A549 (cell line): Measurements from ENCODE around the gene SLC9A6. TPM values are rescaled to one million over a fixed set of nuclear protein-coding genes. Genes with fewer than 3 reads are reported as not detected.

Source experiments
- ATAC-seq, 2 experiments: fragments of 200-7000 bp in 1 of 2; fragments of >200 bp in 1 of 2; cut with Nextera tagmentation in 1 of 2; cut with Tn5 transposase in 1 of 2; 3 replicates each; pipeline versions ENCODE4 v1.8.0 to v1.9.1; 2018 to 2020; ENCODE audit warnings: mild to moderate bottlenecking in 1 of 2, moderate library complexity in 1 of 2
- CTCF ChIA-PET: fragments of 300-600 bp; sonication (Branson Sonifier 250); formaldehyde crosslinking; extraction: SDS; loops from one replicate; lab custom pipeline; 2021; ENCODE audit warnings: antibody characterized with exemption, inconsistent platforms; lab: Yijun Ruan, JAX
- POLR2A ChIA-PET: fragments of 350-600 bp; formaldehyde crosslinking; extraction: SDS; loops from one replicate; lab custom pipeline; 2021; ENCODE audit warnings: antibody characterized with exemption, inconsistent platforms; lab: Yijun Ruan, JAX
- DNase-seq, 2 experiments: peaks; one replicate each; pipeline versions ENCODE4 v3.0.0 to v3.0.0-alpha.2; 2011 to 2016; ENCODE audit warnings: low read depth in 1 of 2, low spot score in 1 of 2
- FAIRE-seq: peaks from 2 replicates; lab custom pipeline; 2011; peaks lifted over from hg19 to GRCh38; lab: Jason Lieb, UNC
- H3K27ac ChIP-seq, 2 experiments: fragments of >200 bp; sonication (Bioruptor Twin); formaldehyde crosslinking; 3 replicates each; pipeline ENCODE4 v1.5.1; 2016 to 2017
- H3K4me1 ChIP-seq: fragments of >200 bp; sonication (Bioruptor Twin); formaldehyde crosslinking; 3 replicates; pipeline ENCODE4 v1.6.1; 2016
- H3K4me2 ChIP-seq: fragments of >200 bp; sonication (Bioruptor Twin); formaldehyde crosslinking; 3 replicates; pipeline ENCODE4 v1.6.1; 2016
- H3K4me3 ChIP-seq: fragments of >200 bp; sonication (Bioruptor Twin); formaldehyde crosslinking; 3 replicates; pipeline ENCODE4 v1.5.1; 2016
- H3K9me3 ChIP-seq: fragments of >200 bp; sonication (Bioruptor Twin); formaldehyde crosslinking; 3 replicates; pipeline ENCODE4 v1.6.1; 2016
- ATOH8 ChIP-seq: fragments of 250-450 bp; sonication (Bioruptor Pico); IDR thresholded peaks from 2 replicates; pipeline ENCODE4 v1.5.0; 2020; ENCODE audit warnings: low read depth, mild to moderate bottlenecking, moderate library complexity
- E2F6 ChIP-seq: IDR thresholded peaks from 2 replicates; pipeline ENCODE4 v1.6.1; 2012; ENCODE audit warnings: low read depth, borderline replicate concordance
- EHMT2 ChIP-seq: fragments of 200-600 bp; sonication (generic); IDR thresholded peaks from 2 replicates; pipeline ENCODE4 v1.6.1; 2016; ENCODE audit warnings: antibody characterized with exemption, low read depth, mild to moderate bottlenecking, moderate library complexity
- ELK1 ChIP-seq: fragments of 150-350 bp; IDR thresholded peaks from 2 replicates; pipeline ENCODE4 v1.6.1; 2014; ENCODE audit warnings: low read depth, mild to moderate bottlenecking, low read length
- EP300 ChIP-seq, 2 experiments: fragments of >200 bp; sonication (Bioruptor Twin); formaldehyde crosslinking; IDR thresholded peaks; 2 replicates in 1 of 2; 3 replicates in 1 of 2; pipeline ENCODE4 v1.6.1; 2016 to 2017
- ESRRA ChIP-seq: fragments of 150-350 bp; IDR thresholded peaks from 2 replicates; pipeline ENCODE4 v1.6.1; 2014; ENCODE audit warnings: mild to moderate bottlenecking, low read length, borderline replicate concordance
- FOSL2 ChIP-seq, 2 experiments: fragments of 450-650 bp in 1 of 2; fragments of >200 bp in 1 of 2; sonication (Bioruptor Twin) in 1 of 2; formaldehyde crosslinking; IDR thresholded peaks; 2 replicates each; pipeline versions ENCODE4 v1.5.0 to v1.6.1; 2016 to 2020; ENCODE audit warnings: mild to moderate bottlenecking in 1 of 2, moderate library complexity in 1 of 2
- GATA3 ChIP-seq: IDR thresholded peaks from 2 replicates; pipeline ENCODE4 v1.6.1; 2012; ENCODE audit warnings: borderline replicate concordance
- HMGXB4 ChIP-seq: fragments of 250-450 bp; sonication (Bioruptor Pico); IDR thresholded peaks from 2 replicates; pipeline ENCODE4 v1.5.0; 2021; ENCODE audit warnings: mild to moderate bottlenecking, moderate library complexity, borderline replicate concordance
- HOXA7 ChIP-seq: fragments of 250-450 bp; sonication (Bioruptor Pico); IDR thresholded peaks from 2 replicates; pipeline ENCODE4 v1.5.0; 2020; ENCODE audit warnings: mild to moderate bottlenecking, moderate library complexity
- HOXB5 ChIP-seq: fragments of 250-450 bp; sonication (Bioruptor Pico); IDR thresholded peaks from 2 replicates; pipeline ENCODE4 v1.5.0; 2020; ENCODE audit warnings: mild to moderate bottlenecking, moderate library complexity
- JUN ChIP-seq, 2 experiments: fragments of >200 bp; sonication (Bioruptor Twin); formaldehyde crosslinking; IDR thresholded peaks; 2 replicates in 1 of 2; 3 replicates in 1 of 2; pipeline ENCODE4 v1.6.1; 2016 to 2017
- JUNB ChIP-seq: fragments of >200 bp; sonication (Bioruptor Twin); formaldehyde crosslinking; IDR thresholded peaks from 2 replicates; pipeline ENCODE4 v1.6.1; 2016
- KDM5A ChIP-seq: fragments of 200-600 bp; sonication (generic); IDR thresholded peaks from 2 replicates; pipeline ENCODE4 v1.6.1; 2016; ENCODE audit warnings: antibody characterized with exemption, mild to moderate bottlenecking
- MAX ChIP-seq: IDR thresholded peaks from 2 replicates; pipeline ENCODE4 v1.6.1; 2012
- MAZ ChIP-seq: fragments of 150-350 bp; IDR thresholded peaks from 2 replicates; pipeline ENCODE4 v1.6.1; 2014; ENCODE audit warnings: antibody characterized with exemption, low read depth, low read length, borderline replicate concordance
- NPAS2 ChIP-seq: fragments of 250-450 bp; sonication (Bioruptor Pico); IDR thresholded peaks from 2 replicates; pipeline ENCODE4 v1.8.0; 2022; ENCODE audit warnings: mild to moderate bottlenecking, moderate library complexity, borderline replicate concordance
- NR3C1 ChIP-seq: fragments of >200 bp; sonication (Bioruptor Twin); formaldehyde crosslinking; IDR thresholded peaks from 3 replicates; pipeline ENCODE4 v1.6.1; 2017
- RAD21 ChIP-seq, 2 experiments: fragments of >200 bp in 1 of 2; sonication (Bioruptor Twin) in 1 of 2; formaldehyde crosslinking in 1 of 2; IDR thresholded peaks in 1 of 2; conservative IDR thresholded peaks in 1 of 2; 2 replicates in 1 of 2; 3 replicates in 1 of 2; pipeline ENCODE4 v1.6.1; 2012 to 2018; ENCODE audit warnings: inconsistent platforms in 1 of 2
- SMC3 ChIP-seq: fragments of >200 bp; sonication (Bioruptor Twin); formaldehyde crosslinking; IDR thresholded peaks from 3 replicates; pipeline ENCODE4 v1.6.1; 2018; ENCODE audit warnings: inconsistent platforms
- TFCP2L1 ChIP-seq: fragments of 250-450 bp; sonication (Bioruptor Pico); IDR thresholded peaks from 2 replicates; pipeline ENCODE4 v1.5.0; 2021; ENCODE audit warnings: mild to moderate bottlenecking
- USF2 ChIP-seq: fragments of 450-650 bp; IDR thresholded peaks from 2 replicates; pipeline ENCODE4 v1.6.1; 2014; ENCODE audit warnings: antibody characterized with exemption
- ZC3H11A ChIP-seq: fragments of 450-650 bp; IDR thresholded peaks from 2 replicates; pipeline ENCODE4 v1.6.1; 2014; ENCODE audit warnings: antibody characterized with exemption, mild to moderate bottlenecking
- ZFP36 ChIP-seq: fragments of 450-650 bp; IDR thresholded peaks from 2 replicates; pipeline ENCODE4 v1.6.1; 2014; ENCODE audit warnings: borderline replicate concordance; ENCODE audit not compliant: partially characterized antibody
- ZNF302 ChIP-seq: fragments of 250-450 bp; sonication (Bioruptor Pico); IDR thresholded peaks from 2 replicates; pipeline ENCODE4 v1.9.0; 2021; ENCODE audit warnings: inconsistent platforms, mild to moderate bottlenecking, moderate library complexity
- WGBS: methylation state at CpG from one replicate; pipeline ENCODE4 v1.1.6; 2017; ENCODE audit errors: missing lambda C conversion rate; 5-methylcytosine and 5-hydroxymethylcytosine counted together
- polyA plus RNA-seq, 4 experiments: library from polyadenylated mRNA; depleted of rRNA in 3 of 4; stranded (reverse); fragments of >200 nt; fragmentation: RNase III in 1 of 4; extraction: RNeasy Plus Mini Kit Qiagen cat#74134 plus additional on column Dnase treatment in 1 of 4; gene quantifications; 2 replicates in 3 of 4; 3 replicates in 1 of 4; pipeline ENCODE4 v1.2.3, GENCODE V29; 2011 to 2017

The SLC9A6 gene
- polyA plus RNA-seq, 2 of the 4 experiments (the other 2 are of a cell fraction): 12.2 to 15.6 TPM

GRCh38 chrX:136047969-136048368, 62.7 kb downstream of the SLC9A6 start:
- DNase-seq (no peak), FAIRE-seq (no peak), ATAC-seq (no peak)
- POLR2A ChIA-PET: no interaction called here
- CTCF ChIA-PET: no interaction called here
- Histone ChIP-seq H3K4me1 (no peaks in the 10 kb centered on the region), H3K4me2 (no peak overlapping the region), H3K27ac (no peak overlapping the region), H3K9me3 (no peaks in the 10 kb centered on the region), H3K4me3 (no peak overlapping the region)
- 80% methylated on average over 4 of the region's 4 CpGs for WGBS
- TF ChIP-seq ATOH8 (no peak), EHMT2 (no peak), USF2 (no peak), ZC3H11A (no peak), NR3C1 (no peak), HOXA7 (no peak), MAX (no peak), SMC3 (no peak), NPAS2 (CRISPR knock-in tag) (no peak)

- CTCF ChIA-PET: no interaction called here
- POLR2A ChIA-PET: no interaction called here
- TF ChIP-seq ZNF302: no peak
- TF ChIP-seq HOXB5 (CRISPR knock-in tag): no peak
- TF ChIP-seq KDM5A: no peak
- TF ChIP-seq JUNB: no peak
- TF ChIP-seq SMC3: no peak
- no peak for TF ChIP-seq EHMT2
- TF ChIP-seq ESRRA: no peak
- TF ChIP-seq JUN (IDR thresholded peaks at IDR 0.05): no peak
- no peak for TF ChIP-seq MAZ
- TF ChIP-seq TFCP2L1: no peak
- TF ChIP-seq GATA3: no peak
- no peak for TF ChIP-seq ELK1
- TF ChIP-seq E2F6: no peak
- no peak for TF ChIP-seq ATOH8
- no peak for TF ChIP-seq ZFP36
- TF ChIP-seq HMGXB4 (CRISPR knock-in tag): no peak
- no peak for TF ChIP-seq FOSL2 (IDR thresholded peaks at IDR 0.05)
- TF ChIP-seq FOSL2 (CRISPR knock-in tag; IDR thresholded peaks at IDR 0.05): no peak
- no peak for TF ChIP-seq EP300 (IDR thresholded peaks at IDR 0.05)
- no peak for TF ChIP-seq RAD21 (conservative IDR thresholded peaks at IDR 0.05 in 1 of 2, IDR thresholded peaks at IDR 0.05 in 1 of 2)
- TF ChIP-seq NPAS2 (CRISPR knock-in tag): no peak
- no peaks in the 10 kb centered on the region for H3K4me1 ChIP-seq
- ATAC-seq (no peak), DNase-seq (no peak), FAIRE-seq (no peak)
- no peak overlapping the region for H3K27ac ChIP-seq
- WGBS: 100% methylated on average over 1 of the region's 1 CpG
- H3K9me3 ChIP-seq: no peaks in the 10 kb centered on the region
- no peak overlapping the region for H3K4me2 ChIP-seq
- H3K4me3 ChIP-seq: no peak overlapping the region
Observed at GRCh38 chrX:136048446-136048845, 63.2 kb downstream of the SLC9A6 start.
